ENCODE data around the gene PER2. TPM values are rescaled to one million over a fixed set of nuclear protein-coding genes. Genes with fewer than 3 reads are reported as not detected.

PER2 gene
- total and polyA plus RNA-seq, 2 donors = 7.5 to 8.8 TPM

- no peak for DNase-seq (ENCODE audit: extremely low spot score)
- H3K27ac ChIP-seq (ENCODE audit: low read depth) = no peak overlapping the region
- peak overlapping the region; percentile 68 for H3K4me3 ChIP-seq (ENCODE audit: low read depth, low read length)
- 18% methylated on average over 75 of the region's 75 CpGs for WGBS
- no peaks in the 10 kb centered on the region for H3K36me3 ChIP-seq (ENCODE audit: insufficient read depth)
- H3K4me1 ChIP-seq (ENCODE audit: insufficient read depth) = peaks cover 9% of the 10 kb centered on the region
These were observed 49.5 kb downstream of the PER2 start for GRCh38 chr2:238238766-238239542.

GRCh38 chr2:238238311-238238765 is 50.1 kb downstream of the PER2 start:
- Histone ChIP-seq H3K4me3 (ENCODE audit: low read depth, low read length) (no peak overlapping the region), H3K4me1 (ENCODE audit: insufficient read depth) (peaks cover 9% of the 10 kb centered on the region), H3K27ac (ENCODE audit: low read depth) (no peak overlapping the region), H3K36me3 (ENCODE audit: insufficient read depth) (no peaks in the 10 kb centered on the region)
- no peak for DNase-seq (ENCODE audit: extremely low spot score)
- 87% methylated on average over 5 of the region's 5 CpGs for WGBS

GRCh38 chr2:238237431-238238135 is 50.8 kb downstream of the PER2 start:
- H3K36me3 ChIP-seq (ENCODE audit: insufficient read depth) = no peaks in the 10 kb centered on the region
- DNase-seq (ENCODE audit: extremely low spot score) = no peak
- WGBS = 84% methylated on average over 11 of the region's 11 CpGs
- peaks cover 9% of the 10 kb centered on the region for H3K4me1 ChIP-seq (ENCODE audit: insufficient read depth)
- no peak overlapping the region for H3K4me3 ChIP-seq (ENCODE audit: low read depth, low read length)
- H3K27ac ChIP-seq (ENCODE audit: low read depth) = no peak overlapping the region

GRCh38 chr2:238236571-238236970 is 51.8 kb downstream of the PER2 start:
- WGBS = 93% methylated on average over 4 of the region's 4 CpGs
- H3K36me3 ChIP-seq (ENCODE audit: insufficient read depth) = no peaks in the 10 kb centered on the region
- H3K27ac ChIP-seq (ENCODE audit: low read depth) = no peak overlapping the region
- H3K4me3 ChIP-seq (ENCODE audit: low read depth, low read length) = no peak overlapping the region
- peaks cover 9% of the 10 kb centered on the region for H3K4me1 ChIP-seq (ENCODE audit: insufficient read depth)
- DNase-seq (ENCODE audit: extremely low spot score) = no peak

GRCh38 chr2:238235856-238236255 is 52.6 kb downstream of the PER2 start:
- Histone ChIP-seq H3K36me3 (ENCODE audit: insufficient read depth) (no peaks in the 10 kb centered on the region), H3K27ac (ENCODE audit: low read depth) (no peak overlapping the region), H3K4me3 (ENCODE audit: low read depth, low read length) (no peak overlapping the region), H3K4me1 (ENCODE audit: insufficient read depth) (peaks cover 9% of the 10 kb centered on the region)
- 94% methylated on average over 7 of the region's 7 CpGs for WGBS
- DNase-seq (ENCODE audit: extremely low spot score) = no peak

GRCh38 chr2:238235331-238235732 is 53.1 kb downstream of the PER2 start:
- DNase-seq (ENCODE audit: extremely low spot score) = no peak
- Histone ChIP-seq H3K36me3 (ENCODE audit: insufficient read depth) (no peaks in the 10 kb centered on the region), H3K4me1 (ENCODE audit: insufficient read depth) (peaks cover 5% of the 10 kb centered on the region), H3K27ac (ENCODE audit: low read depth) (no peak overlapping the region), H3K4me3 (ENCODE audit: low read depth, low read length) (no peak overlapping the region)
- WGBS = 83% methylated on average over 11 of the region's 11 CpGs

- WGBS = 89% methylated on average over 12 of the region's 12 CpGs
These were observed 54.8 kb downstream of the PER2 start for GRCh38 chr2:238233625-238234024.

GRCh38 chr2:238231809-238232208 is 56.6 kb downstream of the PER2 start:
- WGBS = 63% methylated on average over 21 of the region's 21 CpGs
- DNase-seq (ENCODE audit: extremely low spot score) = no peak
- no peak overlapping the region for H3K27ac ChIP-seq (ENCODE audit: low read depth)

More at GRCh38 chr2:238233625-238234024, 54.8 kb downstream of the PER2 start:
- Histone ChIP-seq H3K36me3 (ENCODE audit: insufficient read depth) (no peaks in the 10 kb centered on the region), H3K4me3 (ENCODE audit: low read depth, low read length) (no peak overlapping the region), H3K27ac (ENCODE audit: low read depth) (no peak overlapping the region), H3K4me1 (ENCODE audit: insufficient read depth) (no peaks in the 10 kb centered on the region)
- DNase-seq (ENCODE audit: extremely low spot score) = no peak

GRCh38 chr2:238231251-238231793 is 57.1 kb downstream of the PER2 start:
- 4% methylated on average over 46 of the region's 46 CpGs for WGBS
- Histone ChIP-seq H3K4me1 (ENCODE audit: insufficient read depth) (no peaks in the 10 kb centered on the region), H3K36me3 (ENCODE audit: insufficient read depth) (no peaks in the 10 kb centered on the region), H3K27ac (ENCODE audit: low read depth) (no peak overlapping the region), H3K4me3 (ENCODE audit: low read depth, low read length) (peak overlapping the region; percentile 28)
- DNase-seq (ENCODE audit: extremely low spot score) = no peak

More at GRCh38 chr2:238231809-238232208, 56.6 kb downstream of the PER2 start:
- H3K4me1 ChIP-seq (ENCODE audit: insufficient read depth) = no peaks in the 10 kb centered on the region
- no peak overlapping the region for H3K4me3 ChIP-seq (ENCODE audit: low read depth, low read length)
- no peaks in the 10 kb centered on the region for H3K36me3 ChIP-seq (ENCODE audit: insufficient read depth)

- H3K27ac ChIP-seq (ENCODE audit: low read depth) = no peak overlapping the region
- H3K4me1 ChIP-seq (ENCODE audit: insufficient read depth) = no peaks in the 10 kb centered on the region
- no peak for DNase-seq (ENCODE audit: extremely low spot score)
These were observed 57.7 kb downstream of the PER2 start for GRCh38 chr2:238230699-238231098.

GRCh38 chr2:238228700-238229099 is 59.7 kb downstream of the PER2 start:
- 50% methylated on average over 4 of the region's 4 CpGs for WGBS
- H3K4me3 ChIP-seq (ENCODE audit: low read depth, low read length) = no peak overlapping the region
- no peak for DNase-seq (ENCODE audit: extremely low spot score)
- no peak overlapping the region for H3K27ac ChIP-seq (ENCODE audit: low read depth)
- no peaks in the 10 kb centered on the region for H3K4me1 ChIP-seq (ENCODE audit: insufficient read depth)
- H3K36me3 ChIP-seq (ENCODE audit: insufficient read depth) = no peaks in the 10 kb centered on the region

More at GRCh38 chr2:238230699-238231098, 57.7 kb downstream of the PER2 start:
- WGBS = 78% methylated on average over 5 of the region's 5 CpGs
- Histone ChIP-seq H3K36me3 (ENCODE audit: insufficient read depth) (no peaks in the 10 kb centered on the region), H3K4me3 (ENCODE audit: low read depth, low read length) (no peak overlapping the region)

GRCh38 chr2:238227587-238228032 is 60.8 kb downstream of the PER2 start:
- no peak for DNase-seq (ENCODE audit: extremely low spot score)
- Histone ChIP-seq H3K36me3 (ENCODE audit: insufficient read depth) (no peaks in the 10 kb centered on the region), H3K4me3 (ENCODE audit: low read depth, low read length) (no peak overlapping the region), H3K4me1 (ENCODE audit: insufficient read depth) (no peaks in the 10 kb centered on the region), H3K27ac (ENCODE audit: low read depth) (no peak overlapping the region)
- 89% methylated on average over 11 of the region's 11 CpGs for WGBS

- WGBS = 92% methylated on average over 8 of the region's 8 CpGs
- no peak for DNase-seq (ENCODE audit: extremely low spot score)
- Histone ChIP-seq H3K36me3 (ENCODE audit: insufficient read depth) (no peaks in the 10 kb centered on the region), H3K27ac (ENCODE audit: low read depth) (no peak overlapping the region), H3K4me1 (ENCODE audit: insufficient read depth) (peaks cover 1% of the 10 kb centered on the region), H3K4me3 (ENCODE audit: low read depth, low read length) (no peak overlapping the region)
These were observed 61.5 kb downstream of the PER2 start for GRCh38 chr2:238226698-238227586.

Data from urinary bladder (tissue), 4 donors.